ENCODE data around the gene FILIP1. TPM values are rescaled to one million over a fixed set of nuclear protein-coding genes. Genes with fewer than 3 reads are reported as not detected.
A peak's percentile ranks its signal among the peaks of the same experiment; 100 is the strongest.

FILIP1 gene
- total RNA-seq, 1 donor from 2014 or later, result 0.69 TPM

DNA sequence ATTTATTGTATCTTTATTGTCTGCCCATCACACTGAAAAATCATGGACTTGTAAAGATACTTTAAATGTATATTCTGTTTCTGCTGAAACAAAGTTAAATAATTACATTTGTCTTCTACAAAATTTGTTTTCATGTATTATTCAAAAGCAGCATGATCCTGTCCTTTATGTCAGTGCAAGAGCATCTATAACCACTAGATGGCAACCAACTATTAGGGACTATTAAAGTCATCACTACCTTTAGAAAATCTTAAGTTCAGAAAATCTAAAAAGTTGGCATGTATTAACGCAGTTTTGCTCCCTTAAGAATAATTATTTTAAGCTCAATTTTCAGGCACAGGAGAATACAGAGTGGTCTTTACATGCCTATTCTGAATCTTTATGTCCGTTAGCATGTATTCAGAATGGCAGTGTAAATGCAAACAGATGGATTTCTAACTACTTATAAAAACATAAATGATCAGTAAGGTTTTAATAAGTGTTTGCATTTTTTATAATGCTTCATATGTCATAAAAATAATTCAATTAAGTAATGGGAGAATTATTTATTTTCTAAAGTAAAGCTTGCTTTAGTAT lies 226.8 kb downstream of the FILIP1 start:
- H3K36me3 Mint-ChIP-seq (ENCODE audit: unreplicated experiment), result no peaks in the 10 kb centered on the region
- TF ChIP-seq CTCF (IDR thresholded peaks at IDR 0.05; ENCODE audit: partially characterized antibody, unreplicated experiment), result peak; percentile 75
- no peak for DNase-seq
- no peak overlapping the region for H3K27ac Mint-ChIP-seq (ENCODE audit: unreplicated experiment)
- H3K27me3 Mint-ChIP-seq (ENCODE audit: unreplicated experiment), result no peaks in the 10 kb centered on the region
- no peak overlapping the region for H3K4me3 Mint-ChIP-seq (ENCODE audit: unreplicated experiment)
- H3K9me3 Mint-ChIP-seq (ENCODE audit: unreplicated experiment), result no peaks in the 10 kb centered on the region
- H3K4me1 Mint-ChIP-seq (ENCODE audit: low read depth, unreplicated experiment), result peaks cover 11% of the 10 kb centered on the region

DNA sequence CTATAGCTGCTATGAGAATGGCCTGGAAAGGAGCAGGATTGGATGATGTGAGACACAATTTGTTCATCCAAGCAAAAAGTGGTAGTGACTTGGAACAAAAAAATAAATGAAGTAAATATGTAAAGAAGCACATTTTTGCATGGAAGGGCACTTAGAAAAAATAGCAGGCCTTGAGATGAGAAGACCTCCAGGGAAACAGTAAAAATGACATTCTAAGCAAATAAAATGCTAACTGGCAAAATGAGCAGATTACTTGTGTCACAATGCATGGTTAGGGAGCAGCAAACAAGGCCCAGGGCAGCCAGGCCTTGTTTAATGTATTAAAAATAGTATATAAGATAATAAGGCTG lies 230.2 kb downstream of the FILIP1 start:
- Mint-ChIP-seq H3K27ac (ENCODE audit: unreplicated experiment) (no peak overlapping the region), H3K4me3 (ENCODE audit: unreplicated experiment) (no peak overlapping the region), H3K36me3 (ENCODE audit: unreplicated experiment) (no peaks in the 10 kb centered on the region), H3K4me1 (ENCODE audit: low read depth, unreplicated experiment) (peaks cover 5% of the 10 kb centered on the region), H3K9me3 (ENCODE audit: unreplicated experiment) (no peaks in the 10 kb centered on the region), H3K27me3 (ENCODE audit: unreplicated experiment) (no peaks in the 10 kb centered on the region)
- DNase-seq, result no peak
- no peak for TF ChIP-seq CTCF (IDR thresholded peaks at IDR 0.05; ENCODE audit: partially characterized antibody, unreplicated experiment)

- H3K27ac Mint-ChIP-seq (ENCODE audit: unreplicated experiment), result no peak overlapping the region
Observed at GRCh38 chr6:75262716-75263400, 230.7 kb downstream of the FILIP1 start.

GRCh38 chr6:75261299-75261698 lies 232.3 kb downstream of the FILIP1 start:
- Mint-ChIP-seq H3K4me3 (ENCODE audit: unreplicated experiment) (no peak overlapping the region), H3K4me1 (ENCODE audit: low read depth, unreplicated experiment) (peaks cover 14% of the 10 kb centered on the region), H3K9me3 (ENCODE audit: unreplicated experiment) (no peaks in the 10 kb centered on the region), H3K27me3 (ENCODE audit: unreplicated experiment) (no peaks in the 10 kb centered on the region), H3K36me3 (ENCODE audit: unreplicated experiment) (no peaks in the 10 kb centered on the region), H3K27ac (ENCODE audit: unreplicated experiment) (no peak overlapping the region)
- TF ChIP-seq CTCF (IDR thresholded peaks at IDR 0.05; ENCODE audit: partially characterized antibody, unreplicated experiment), result no peak
- no peak for DNase-seq

More at GRCh38 chr6:75262716-75263400, 230.7 kb downstream of the FILIP1 start:
- DNase-seq, result no peak
- H3K4me3 Mint-ChIP-seq (ENCODE audit: unreplicated experiment), result no peak overlapping the region
- H3K27me3 Mint-ChIP-seq (ENCODE audit: unreplicated experiment), result no peaks in the 10 kb centered on the region
- peaks cover 5% of the 10 kb centered on the region for H3K4me1 Mint-ChIP-seq (ENCODE audit: low read depth, unreplicated experiment)
- TF ChIP-seq CTCF (IDR thresholded peaks at IDR 0.05; ENCODE audit: partially characterized antibody, unreplicated experiment), result no peak
- H3K36me3 Mint-ChIP-seq (ENCODE audit: unreplicated experiment), result no peaks in the 10 kb centered on the region
- H3K9me3 Mint-ChIP-seq (ENCODE audit: unreplicated experiment), result no peaks in the 10 kb centered on the region

GRCh38 chr6:75257343-75258087 lies 236.1 kb downstream of the FILIP1 start:
- H3K4me1 Mint-ChIP-seq (ENCODE audit: low read depth, unreplicated experiment), result peaks cover 14% of the 10 kb centered on the region
- no peaks in the 10 kb centered on the region for H3K27me3 Mint-ChIP-seq (ENCODE audit: unreplicated experiment)
- no peaks in the 10 kb centered on the region for H3K36me3 Mint-ChIP-seq (ENCODE audit: unreplicated experiment)
- no peak overlapping the region for H3K27ac Mint-ChIP-seq (ENCODE audit: unreplicated experiment)
- DNase-seq, result no peak
- H3K9me3 Mint-ChIP-seq (ENCODE audit: unreplicated experiment), result no peaks in the 10 kb centered on the region
- no peak overlapping the region for H3K4me3 Mint-ChIP-seq (ENCODE audit: unreplicated experiment)
- no peak for TF ChIP-seq CTCF (IDR thresholded peaks at IDR 0.05; ENCODE audit: partially characterized antibody, unreplicated experiment)

Data from glutamatergic neuron (in vitro differentiated cells).